ENCODE measurements around the gene MTR.
A peak's percentile ranks its signal among the peaks of the same experiment; 100 is the strongest.

Gene MTR

GRCh38 chr1:236761397-236762132, 33.5 kb upstream of the MTR start:
- no peaks in the 10 kb centered on the region for H3K36me3 Mint-ChIP-seq (ENCODE audit: low read depth)
- no peak overlapping the region for H3K27ac Mint-ChIP-seq
- no peaks in the 10 kb centered on the region for H3K9me3 Mint-ChIP-seq
- H3K27me3 Mint-ChIP-seq = peaks cover 10% of the 10 kb centered on the region
- H3K4me1 Mint-ChIP-seq (ENCODE audit: low read depth) = no peaks in the 10 kb centered on the region
- H3K4me3 Mint-ChIP-seq = no peak overlapping the region

DNA sequence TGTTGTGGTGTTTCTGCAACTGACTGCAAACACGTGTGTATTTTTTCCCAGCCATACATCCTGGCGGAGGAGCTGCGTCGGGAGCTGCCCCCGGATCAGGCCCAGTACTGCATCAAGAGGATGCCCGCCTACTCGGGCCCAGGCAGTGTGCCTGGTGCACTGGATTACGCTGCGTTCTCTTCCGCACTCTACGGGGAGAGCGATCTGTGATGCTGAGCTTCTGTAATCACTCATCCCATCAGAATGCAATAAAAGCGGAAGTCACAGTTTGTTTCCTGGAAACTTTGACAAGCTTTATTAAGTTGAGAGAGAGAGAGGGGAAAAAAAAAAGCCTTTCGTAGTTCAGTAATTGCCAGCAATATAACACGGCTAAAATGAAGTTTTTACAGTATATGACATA, 32.7 kb upstream of the MTR start:
- Mint-ChIP-seq H3K4me3 (no peak overlapping the region), H3K9me3 (no peaks in the 10 kb centered on the region), H3K4me1 (ENCODE audit: low read depth) (no peaks in the 10 kb centered on the region), H3K27me3 (peaks cover 10% of the 10 kb centered on the region), H3K27ac (no peak overlapping the region), H3K36me3 (ENCODE audit: low read depth) (no peaks in the 10 kb centered on the region)

DNA sequence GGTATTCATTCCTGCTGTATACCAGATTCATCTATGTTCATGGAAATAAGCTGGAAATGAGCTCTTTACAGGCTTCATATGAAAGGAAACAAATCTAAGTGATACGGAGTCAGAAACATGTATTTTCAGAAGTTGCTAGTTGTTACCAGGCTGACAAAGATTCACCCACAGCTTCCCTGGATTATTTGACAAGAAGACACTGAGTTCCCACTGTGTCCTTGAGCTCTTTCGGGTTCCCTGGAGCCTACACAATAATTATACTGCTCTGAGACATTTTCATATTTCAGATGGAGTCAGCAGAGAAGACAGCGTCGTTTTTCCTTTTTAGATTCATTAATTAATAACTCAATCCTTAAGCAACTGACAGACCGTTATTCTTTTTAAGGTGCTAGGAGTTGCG, 29.3 kb upstream of the MTR start:
- H3K9me3 Mint-ChIP-seq = no peaks in the 10 kb centered on the region
- no peak overlapping the region for H3K27ac Mint-ChIP-seq
- no peaks in the 10 kb centered on the region for H3K36me3 Mint-ChIP-seq (ENCODE audit: low read depth)
- H3K27me3 Mint-ChIP-seq = peaks cover 24% of the 10 kb centered on the region
- no peak overlapping the region for H3K4me3 Mint-ChIP-seq
- no peaks in the 10 kb centered on the region for H3K4me1 Mint-ChIP-seq (ENCODE audit: low read depth)

DNA sequence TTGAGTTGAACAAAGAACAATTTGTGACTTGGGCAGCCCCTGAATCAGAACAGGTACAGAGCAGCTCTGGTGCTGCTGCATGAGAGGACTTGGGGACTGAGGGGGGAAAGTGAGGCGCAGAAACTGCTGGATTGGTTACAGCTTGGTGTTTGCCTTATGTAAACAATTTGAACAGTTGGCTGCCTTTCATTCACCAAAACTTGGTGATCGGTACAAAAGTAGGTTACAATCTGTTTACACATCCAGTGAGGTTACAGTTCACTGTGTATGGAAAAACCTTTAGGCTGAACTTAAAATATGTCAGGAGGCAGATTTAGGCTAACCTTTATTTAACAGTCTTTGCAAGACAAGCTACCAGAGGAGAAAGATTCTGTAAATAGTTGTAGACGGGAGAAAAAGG, 28.6 kb upstream of the MTR start:
- H3K4me3 Mint-ChIP-seq = no peak overlapping the region
- H3K27ac Mint-ChIP-seq = no peak overlapping the region
- peaks cover 24% of the 10 kb centered on the region for H3K27me3 Mint-ChIP-seq
- no peaks in the 10 kb centered on the region for H3K4me1 Mint-ChIP-seq (ENCODE audit: low read depth)
- no peaks in the 10 kb centered on the region for H3K9me3 Mint-ChIP-seq
- H3K36me3 Mint-ChIP-seq (ENCODE audit: low read depth) = no peaks in the 10 kb centered on the region

DNA sequence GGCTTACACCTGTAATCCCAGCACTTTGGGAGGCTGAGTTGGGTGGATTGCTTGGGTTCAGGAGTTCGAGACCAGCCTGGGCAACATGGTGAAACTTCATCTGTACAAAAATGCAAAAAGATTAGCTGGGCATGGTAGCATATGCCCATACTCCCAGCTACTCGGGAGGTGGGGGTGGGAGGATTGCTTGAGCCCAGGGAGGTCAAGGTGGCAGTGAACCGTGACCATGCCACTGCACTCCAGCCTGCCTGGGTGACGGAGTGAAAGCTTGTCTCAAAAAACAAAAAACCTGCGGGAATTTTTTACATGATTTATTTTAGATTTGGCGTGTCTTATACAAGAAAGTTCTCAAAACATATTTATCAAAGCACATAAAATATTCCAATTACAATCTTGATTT, 27.8 kb upstream of the MTR start:
- Mint-ChIP-seq H3K4me3 (no peak overlapping the region), H3K27ac (no peak overlapping the region), H3K9me3 (no peaks in the 10 kb centered on the region), H3K4me1 (ENCODE audit: low read depth) (no peaks in the 10 kb centered on the region), H3K27me3 (peaks cover 24% of the 10 kb centered on the region), H3K36me3 (ENCODE audit: low read depth) (no peaks in the 10 kb centered on the region)

DNA sequence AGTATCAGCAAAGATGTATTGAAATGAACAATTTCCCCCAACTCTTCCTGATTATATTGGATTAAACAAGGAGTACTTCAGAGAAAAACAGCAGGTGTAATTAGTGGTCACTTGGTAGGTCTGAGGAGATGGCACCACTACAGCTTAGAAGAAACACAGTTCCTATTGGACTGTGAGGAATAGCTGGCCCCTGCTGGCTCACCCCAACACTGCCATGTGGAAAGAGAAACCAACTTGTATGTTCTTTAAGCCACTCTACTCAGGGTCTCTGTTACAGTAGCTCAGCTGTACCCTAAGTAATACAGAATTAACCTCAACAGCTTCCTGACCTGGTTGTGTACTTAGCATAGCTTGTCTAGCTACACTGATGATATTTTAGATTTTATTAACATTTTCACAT, 26.5 kb upstream of the MTR start:
- H3K36me3 Mint-ChIP-seq (ENCODE audit: low read depth) = no peaks in the 10 kb centered on the region
- H3K4me1 Mint-ChIP-seq (ENCODE audit: low read depth) = no peaks in the 10 kb centered on the region
- peaks cover 24% of the 10 kb centered on the region for H3K27me3 Mint-ChIP-seq
- H3K9me3 Mint-ChIP-seq = no peaks in the 10 kb centered on the region
- no peak overlapping the region for H3K4me3 Mint-ChIP-seq
- H3K27ac Mint-ChIP-seq = no peak overlapping the region

- Mint-ChIP-seq H3K4me1 (ENCODE audit: low read depth) (no peaks in the 10 kb centered on the region), H3K27ac (no peak overlapping the region), H3K9me3 (peaks cover 15% of the 10 kb centered on the region), H3K4me3 (no peak overlapping the region), H3K36me3 (ENCODE audit: low read depth) (peaks cover under 1% of the 10 kb centered on the region), H3K27me3 (peaks cover 31% of the 10 kb centered on the region)
These were observed 21.2 kb upstream of the MTR start for GRCh38 chr1:236773919-236774318.

- peaks cover 32% of the 10 kb centered on the region for H3K27me3 Mint-ChIP-seq
- H3K4me3 Mint-ChIP-seq = no peak overlapping the region
- no peak overlapping the region for H3K27ac Mint-ChIP-seq
- peaks cover 6% of the 10 kb centered on the region for H3K36me3 Mint-ChIP-seq (ENCODE audit: low read depth)
- peaks cover 21% of the 10 kb centered on the region for H3K9me3 Mint-ChIP-seq
- no peaks in the 10 kb centered on the region for H3K4me1 Mint-ChIP-seq (ENCODE audit: low read depth)
These were observed 20.2 kb upstream of the MTR start for GRCh38 chr1:236774926-236775325.

- no peak overlapping the region for H3K27ac Mint-ChIP-seq
- H3K4me3 Mint-ChIP-seq = no peak overlapping the region
- peaks cover 21% of the 10 kb centered on the region for H3K9me3 Mint-ChIP-seq
- no peaks in the 10 kb centered on the region for H3K4me1 Mint-ChIP-seq (ENCODE audit: low read depth)
- H3K36me3 Mint-ChIP-seq (ENCODE audit: low read depth) = peaks cover 6% of the 10 kb centered on the region
- H3K27me3 Mint-ChIP-seq = peaks cover 32% of the 10 kb centered on the region
These were observed 15.8 kb upstream of the MTR start for GRCh38 chr1:236779312-236779711.

- peaks cover 8% of the 10 kb centered on the region for H3K27me3 Mint-ChIP-seq
- no peaks in the 10 kb centered on the region for H3K4me1 Mint-ChIP-seq (ENCODE audit: low read depth)
- no peak overlapping the region for H3K27ac Mint-ChIP-seq
- no peak overlapping the region for H3K4me3 Mint-ChIP-seq
- H3K36me3 Mint-ChIP-seq (ENCODE audit: low read depth) = no peaks in the 10 kb centered on the region
- H3K9me3 Mint-ChIP-seq = no peaks in the 10 kb centered on the region
These were observed 9.6 kb upstream of the MTR start for GRCh38 chr1:236785477-236785876.

DNA sequence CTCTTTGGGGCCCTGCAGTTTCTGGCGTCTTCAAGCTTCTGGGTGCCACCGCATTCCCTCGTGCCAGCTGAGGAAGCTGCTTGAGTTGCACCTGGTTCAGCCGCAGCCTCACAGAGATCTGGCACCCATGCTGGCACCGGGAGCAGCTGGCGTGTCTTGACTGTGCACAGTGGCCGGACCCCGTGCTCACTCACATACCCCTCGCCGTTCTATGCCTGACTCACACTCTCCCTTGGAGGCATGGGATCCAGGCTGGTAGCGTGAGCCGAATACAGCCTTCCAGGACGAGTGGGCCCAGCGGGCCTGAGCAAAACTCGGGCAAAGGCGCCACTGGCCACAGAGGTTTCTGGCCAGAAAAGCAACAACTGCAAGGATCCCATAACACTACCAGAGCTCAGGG, 8.6 kb upstream of the MTR start:
- H3K9me3 Mint-ChIP-seq = no peaks in the 10 kb centered on the region
- no peaks in the 10 kb centered on the region for H3K4me1 Mint-ChIP-seq (ENCODE audit: low read depth)
- H3K4me3 Mint-ChIP-seq = no peak overlapping the region
- no peak overlapping the region for H3K27ac Mint-ChIP-seq
- peaks cover 6% of the 10 kb centered on the region for H3K27me3 Mint-ChIP-seq
- H3K36me3 Mint-ChIP-seq (ENCODE audit: low read depth) = no peaks in the 10 kb centered on the region

DNA sequence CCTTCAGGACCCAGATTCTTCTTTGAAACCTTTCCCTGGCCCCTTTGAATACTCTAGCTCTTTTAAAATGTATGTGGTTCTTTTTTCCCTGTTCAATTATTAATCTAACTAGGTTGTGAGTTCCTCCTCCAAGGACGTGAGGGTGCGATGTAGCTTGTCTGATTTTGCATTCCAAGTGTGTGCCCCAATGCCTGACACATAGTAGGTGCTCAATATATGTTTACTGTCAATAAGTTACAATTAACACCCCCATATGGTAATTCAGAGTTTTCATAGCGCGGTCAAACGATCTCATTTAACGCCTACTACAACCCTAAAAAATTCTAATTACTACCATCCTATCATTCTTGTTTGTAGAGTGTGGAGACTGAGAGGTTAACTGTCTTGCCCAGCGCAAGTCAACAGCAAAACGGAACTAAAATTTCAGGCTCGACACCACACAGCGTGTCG, 482 bp upstream of the MTR start:
- peaks cover 44% of the 10 kb centered on the region for H3K4me1 Mint-ChIP-seq (ENCODE audit: low read depth)
- peaks cover 6% of the 10 kb centered on the region for H3K27me3 Mint-ChIP-seq
- peak overlapping the region; percentile 98 for H3K4me3 Mint-ChIP-seq
- H3K27ac Mint-ChIP-seq = peak overlapping the region; percentile 98
- H3K36me3 Mint-ChIP-seq (ENCODE audit: low read depth) = peaks cover 1% of the 10 kb centered on the region
- no peaks in the 10 kb centered on the region for H3K9me3 Mint-ChIP-seq

DNA sequence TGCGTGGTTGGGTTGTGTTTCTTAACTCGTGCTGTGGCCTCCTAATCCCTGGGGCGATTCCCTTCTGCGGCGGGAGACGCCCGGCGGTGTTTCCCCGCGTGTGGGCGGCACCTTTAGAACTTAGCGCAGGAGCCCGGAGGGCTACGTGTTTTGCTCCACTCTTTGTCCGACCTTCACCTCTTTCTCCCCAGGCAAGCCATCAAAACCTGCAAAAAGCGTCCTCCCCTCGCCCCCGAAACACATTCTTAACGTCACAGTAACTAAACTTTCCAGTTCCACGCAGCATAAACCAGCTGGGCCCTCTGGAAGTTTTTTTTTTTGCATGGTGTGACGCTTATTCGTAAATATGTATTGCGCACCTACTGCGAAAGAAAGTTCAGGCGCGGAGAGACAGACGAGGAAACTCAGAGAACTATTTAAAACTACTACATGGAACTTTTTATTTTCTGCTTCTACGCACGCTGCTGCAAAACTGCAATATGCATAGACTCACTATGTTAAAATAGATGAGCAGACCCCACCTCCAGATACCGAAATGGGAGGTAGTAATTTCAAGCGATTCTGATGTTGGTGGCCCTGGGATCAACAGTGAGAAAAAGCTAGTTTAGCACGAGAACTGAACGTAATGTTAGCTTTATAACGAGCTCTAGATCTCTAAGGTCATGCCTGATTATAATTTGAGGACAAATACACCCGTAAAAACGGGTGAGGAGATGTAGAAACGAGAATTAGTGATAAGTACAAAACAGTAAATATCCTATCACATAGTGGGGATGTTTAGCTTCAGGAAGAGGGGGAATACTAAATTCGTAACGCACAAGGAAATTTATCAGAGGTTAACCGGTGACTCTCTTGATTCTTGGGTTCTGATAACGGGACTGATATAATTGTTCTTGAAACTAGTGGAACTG, 920 bp downstream of the MTR start:
- Mint-ChIP-seq H3K9me3 (no peaks in the 10 kb centered on the region), H3K4me3 (peak overlapping the region; percentile 98), H3K36me3 (ENCODE audit: low read depth) (peaks cover 7% of the 10 kb centered on the region), H3K4me1 (ENCODE audit: low read depth) (peaks cover 57% of the 10 kb centered on the region), H3K27ac (peak overlapping the region; percentile 98), H3K27me3 (peaks cover 4% of the 10 kb centered on the region)

DNA sequence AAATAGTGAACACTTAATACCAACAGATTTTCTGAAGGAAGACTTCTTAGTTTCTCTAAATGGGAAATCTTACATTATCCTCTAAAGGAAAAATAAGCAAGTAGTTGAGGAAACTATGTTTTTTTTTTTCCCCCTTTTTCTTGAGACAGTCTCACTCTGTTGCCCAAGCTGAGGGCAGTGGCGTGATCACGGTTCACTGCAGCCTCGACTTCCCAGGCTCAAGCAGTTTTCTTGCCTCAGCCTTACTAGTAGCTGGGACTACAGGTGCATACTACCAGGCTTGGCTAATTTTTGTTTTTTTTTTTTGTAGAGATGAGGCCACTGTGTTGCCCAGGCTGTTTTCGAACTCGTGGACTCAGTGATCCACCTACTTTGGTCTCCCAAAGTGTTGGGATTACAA, 3.9 kb downstream of the MTR start:
- no peak overlapping the region for H3K27ac Mint-ChIP-seq
- H3K4me3 Mint-ChIP-seq = no peak overlapping the region
- peaks cover 27% of the 10 kb centered on the region for H3K36me3 Mint-ChIP-seq (ENCODE audit: low read depth)
- H3K4me1 Mint-ChIP-seq (ENCODE audit: low read depth) = peaks cover 82% of the 10 kb centered on the region
- H3K9me3 Mint-ChIP-seq = no peaks in the 10 kb centered on the region
- H3K27me3 Mint-ChIP-seq = peaks cover 4% of the 10 kb centered on the region

DNA sequence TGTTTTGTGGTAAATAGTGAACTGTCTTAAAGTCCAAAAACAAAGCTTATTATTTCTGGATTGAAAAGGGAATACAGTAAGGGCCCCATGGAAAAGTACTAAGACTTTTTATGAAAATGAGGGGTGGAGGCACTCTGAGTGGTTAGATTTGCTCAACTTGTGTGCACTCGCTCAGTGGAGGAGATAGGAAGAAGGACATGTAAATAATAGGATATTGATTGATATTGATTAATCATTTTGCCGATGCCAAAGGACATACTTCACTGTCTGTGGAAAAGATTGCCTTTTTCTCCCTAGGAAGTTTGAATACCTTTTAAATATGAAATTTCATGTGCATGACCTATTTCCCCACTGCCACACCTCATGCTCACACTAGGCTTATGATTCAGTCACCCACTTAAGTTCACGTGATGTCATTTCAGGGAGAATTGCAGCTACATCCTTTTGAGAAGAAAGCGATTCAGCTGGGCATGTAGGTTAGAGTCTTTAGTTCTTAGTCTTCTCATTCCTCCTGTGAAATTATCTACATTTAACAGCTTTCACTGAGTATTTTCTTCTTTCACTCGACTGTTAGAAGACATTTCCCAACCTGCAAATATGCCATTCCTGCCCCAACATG, 5.0 kb downstream of the MTR start:
- peaks cover 76% of the 10 kb centered on the region for H3K4me1 Mint-ChIP-seq (ENCODE audit: low read depth)

More for the DNA sequence above, 5.0 kb downstream of the MTR start:
- Mint-ChIP-seq H3K36me3 (ENCODE audit: low read depth) (peaks cover 33% of the 10 kb centered on the region), H3K4me3 (peak overlapping the region; percentile 43), H3K27me3 (no peaks in the 10 kb centered on the region), H3K9me3 (no peaks in the 10 kb centered on the region), H3K27ac (peak overlapping the region; percentile 86)

All from stimulated activated naive CD8-positive, alpha-beta T cell treated with anti-CD3 and anti-CD28 coated beads, Interleukin-15, Interleukin-2, amounts not matched to agents 100 ng/mL and 50 ng/mL, for 24 hours (primary cell).